NT2/D1 (cell line): ENCODE data around the gene TGFBR2.

Source experiments
- SUZ12 ChIP-seq: IDR thresholded peaks from 2 replicates; pipeline ENCODE4 v1.6.1; 2011; ENCODE audit not compliant: insufficient read length, insufficient read depth; ENCODE audit errors: extremely low read depth
- ZNF274 ChIP-seq: IDR thresholded peaks from 2 replicates; pipeline ENCODE4 v1.6.1; 2011; ENCODE audit warnings: mild to moderate bottlenecking, low read depth, low read length

DNA sequence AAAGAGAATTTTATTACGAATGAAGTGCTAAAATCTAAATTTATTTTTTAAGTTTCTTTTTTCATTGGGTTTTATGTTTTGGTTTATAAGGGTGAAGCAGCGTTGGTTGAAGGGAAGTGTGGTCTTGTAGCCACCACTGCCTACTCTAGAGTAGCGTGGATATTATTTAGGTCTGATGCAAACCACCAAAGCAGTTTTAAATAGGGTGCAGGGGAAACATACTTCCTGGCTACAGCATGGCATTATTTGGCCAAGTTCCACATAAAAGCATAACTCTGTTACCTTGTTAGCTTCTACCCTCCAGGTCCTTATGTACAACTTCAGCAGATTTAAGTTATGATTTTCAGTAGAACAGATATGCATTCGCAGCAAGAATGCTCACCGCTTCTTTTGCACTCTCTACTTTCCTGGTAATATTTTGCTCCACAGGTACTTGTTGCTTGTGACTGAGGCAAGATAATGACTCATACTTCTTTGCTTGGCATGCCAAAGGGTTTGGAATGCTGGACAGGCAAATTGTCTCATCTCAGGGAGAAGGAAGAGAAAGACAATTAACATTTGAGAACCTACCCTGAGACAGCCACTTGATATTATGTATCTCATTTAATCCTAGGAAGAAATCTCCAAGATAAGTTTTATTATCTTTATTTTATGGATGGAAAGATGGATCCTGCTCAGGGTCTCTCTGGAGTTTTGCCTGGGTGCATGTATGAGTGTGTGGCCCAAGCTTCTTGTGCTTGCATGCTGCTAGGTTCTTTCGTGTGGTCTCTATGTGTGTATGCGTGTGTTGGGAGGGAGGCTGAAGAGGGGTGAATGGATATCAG lies 5.4 kb downstream of the TGFBR2 start:
- TF ChIP-seq ZNF274 (no peak), SUZ12 (no peak)
